Nephron (organoid): ENCODE data around the gene LPAR5.
A peak's percentile ranks its signal among the peaks of the same experiment; 100 is the strongest.
"Not testable (repeated sequence)": the region's sequence is repeated elsewhere in the genome, so short reads cannot be mapped to it uniquely, and the experiment has no call there.

Experiments used
- H3K27ac Mint-ChIP-seq, 3 experiments: 2 replicates each; pipeline ENCODE4 v1.8.0; 2020; ENCODE audit warnings: mixed read lengths in 3 of 3, mild to moderate bottlenecking in 2 of 3, moderate library complexity in 1 of 3
- H3K27me3 Mint-ChIP-seq: 2 replicates; pipeline ENCODE4 v1.8.0; 2021; ENCODE audit warnings: low read depth, mild to moderate bottlenecking, moderate library complexity, mixed read lengths
- H3K36me3 Mint-ChIP-seq: 2 replicates; pipeline ENCODE4 v1.8.0; 2020; ENCODE audit warnings: low read depth, mixed read lengths
- H3K4me1 Mint-ChIP-seq: 2 replicates; pipeline ENCODE4 v1.8.0; 2020; ENCODE audit warnings: mixed read lengths
- H3K4me3 Mint-ChIP-seq, 3 experiments: 2 replicates each; pipeline ENCODE4 v1.8.0; 2020; ENCODE audit warnings: mild to moderate bottlenecking in 3 of 3, mixed read lengths in 3 of 3, moderate library complexity in 2 of 3
- H3K9me3 Mint-ChIP-seq: 2 replicates; pipeline ENCODE4 v1.8.0; 2020; ENCODE audit warnings: mixed read lengths
- TF ChIP-seq, protein P1 (sequence below), 3 experiments: fragments of 200-600 bp; sonication (generic); IDR thresholded peaks; one replicate each; pipeline ENCODE4 v1.5.0; 2021; ENCODE audit warnings: antibody characterized with exemption in 3 of 3; ENCODE audit not compliant: unreplicated experiment in 3 of 3

The LPAR5 gene

DNA sequence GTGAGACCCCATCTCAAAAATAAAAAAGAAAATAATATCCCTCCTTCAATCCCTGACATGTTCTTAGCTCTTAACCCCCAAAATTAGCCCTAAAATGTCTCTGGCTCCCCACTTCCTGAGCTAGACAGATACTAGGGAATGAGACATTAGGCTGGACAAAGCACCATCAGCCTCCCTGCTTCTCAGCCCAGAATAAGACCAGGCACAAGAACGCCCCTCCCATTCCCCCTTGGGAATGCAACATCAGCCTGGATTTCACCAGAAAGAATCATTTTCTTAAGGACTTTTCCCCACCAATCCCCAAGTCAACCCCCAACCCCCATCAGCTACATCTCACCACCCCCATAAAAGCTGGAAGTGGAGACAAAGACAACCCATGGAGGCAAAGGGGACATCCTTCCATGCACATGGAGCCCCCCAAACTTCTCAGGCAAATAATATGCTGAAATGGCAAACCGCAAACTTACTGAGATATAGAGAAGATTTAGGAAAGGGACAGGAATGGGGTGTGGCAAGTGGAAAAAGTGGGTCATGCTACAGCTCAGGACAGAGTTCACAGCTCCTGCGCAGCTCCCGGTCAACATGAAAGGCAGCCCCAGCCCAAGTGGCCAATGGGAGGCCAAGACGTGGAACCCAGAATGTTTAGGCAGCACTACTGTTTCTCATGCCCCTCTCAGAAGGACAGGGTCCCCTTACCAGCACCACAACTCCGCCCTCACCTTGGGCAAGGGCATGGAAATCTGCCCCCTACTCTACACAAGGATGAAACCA lies 31.3 kb downstream of the LPAR5 start:
- Mint-ChIP-seq H3K27ac (peak overlapping the region; percentile 88 to 93 (median 92)), H3K27me3 (no peaks in the 10 kb centered on the region), H3K4me1 (peaks cover 52% of the 10 kb centered on the region), H3K36me3 (peaks cover 61% of the 10 kb centered on the region), H3K4me3 (peak overlapping the region in 1 of 3 experiments; percentile 97), H3K9me3 (no peaks in the 10 kb centered on the region)
- TF ChIP-seq, protein P1, sequence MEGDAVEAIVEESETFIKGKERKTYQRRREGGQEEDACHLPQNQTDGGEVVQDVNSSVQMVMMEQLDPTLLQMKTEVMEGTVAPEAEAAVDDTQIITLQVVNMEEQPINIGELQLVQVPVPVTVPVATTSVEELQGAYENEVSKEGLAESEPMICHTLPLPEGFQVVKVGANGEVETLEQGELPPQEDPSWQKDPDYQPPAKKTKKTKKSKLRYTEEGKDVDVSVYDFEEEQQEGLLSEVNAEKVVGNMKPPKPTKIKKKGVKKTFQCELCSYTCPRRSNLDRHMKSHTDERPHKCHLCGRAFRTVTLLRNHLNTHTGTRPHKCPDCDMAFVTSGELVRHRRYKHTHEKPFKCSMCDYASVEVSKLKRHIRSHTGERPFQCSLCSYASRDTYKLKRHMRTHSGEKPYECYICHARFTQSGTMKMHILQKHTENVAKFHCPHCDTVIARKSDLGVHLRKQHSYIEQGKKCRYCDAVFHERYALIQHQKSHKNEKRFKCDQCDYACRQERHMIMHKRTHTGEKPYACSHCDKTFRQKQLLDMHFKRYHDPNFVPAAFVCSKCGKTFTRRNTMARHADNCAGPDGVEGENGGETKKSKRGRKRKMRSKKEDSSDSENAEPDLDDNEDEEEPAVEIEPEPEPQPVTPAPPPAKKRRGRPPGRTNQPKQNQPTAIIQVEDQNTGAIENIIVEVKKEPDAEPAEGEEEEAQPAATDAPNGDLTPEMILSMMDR (IDR thresholded peaks at IDR 0.05; ENCODE audit: unreplicated experiment in 3 of 3), result no peak

DNA sequence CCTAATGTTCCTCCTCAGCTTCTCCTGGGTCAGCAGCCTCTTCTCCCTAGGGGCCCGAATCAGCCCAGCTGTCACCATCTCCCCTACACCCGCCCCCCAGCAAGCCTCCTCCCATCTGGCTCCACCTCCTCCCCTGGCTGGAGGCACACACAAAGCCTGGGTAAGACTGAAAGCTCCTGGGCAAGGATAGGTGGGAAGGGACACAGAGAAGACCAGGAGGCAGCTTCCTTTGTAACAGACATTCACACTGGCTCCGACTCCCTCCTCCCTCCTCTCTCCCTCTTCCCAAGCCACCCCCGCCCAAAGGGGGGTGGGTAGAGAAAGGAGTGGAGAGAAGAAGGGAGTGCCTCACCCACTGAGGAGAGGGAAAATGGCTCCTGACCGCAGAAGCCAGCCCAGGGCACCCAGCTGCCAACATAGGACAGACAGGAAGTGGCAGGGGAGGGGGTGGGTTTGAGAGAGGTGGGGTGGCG lies 32.6 kb downstream of the LPAR5 start:
- H3K4me3 Mint-ChIP-seq, result peak overlapping the region in 1 of 3 experiments; percentile 97
- H3K27me3 Mint-ChIP-seq, result no peaks in the 10 kb centered on the region
- H3K9me3 Mint-ChIP-seq, result no peaks in the 10 kb centered on the region
- H3K27ac Mint-ChIP-seq, result peak overlapping the region; percentile 88 to 94 (median 92)
- TF ChIP-seq, protein P1 (IDR thresholded peaks at IDR 0.05; ENCODE audit: unreplicated experiment in 3 of 3), result no peak
- H3K4me1 Mint-ChIP-seq, result peaks cover 53% of the 10 kb centered on the region
- peaks cover 72% of the 10 kb centered on the region for H3K36me3 Mint-ChIP-seq

DNA sequence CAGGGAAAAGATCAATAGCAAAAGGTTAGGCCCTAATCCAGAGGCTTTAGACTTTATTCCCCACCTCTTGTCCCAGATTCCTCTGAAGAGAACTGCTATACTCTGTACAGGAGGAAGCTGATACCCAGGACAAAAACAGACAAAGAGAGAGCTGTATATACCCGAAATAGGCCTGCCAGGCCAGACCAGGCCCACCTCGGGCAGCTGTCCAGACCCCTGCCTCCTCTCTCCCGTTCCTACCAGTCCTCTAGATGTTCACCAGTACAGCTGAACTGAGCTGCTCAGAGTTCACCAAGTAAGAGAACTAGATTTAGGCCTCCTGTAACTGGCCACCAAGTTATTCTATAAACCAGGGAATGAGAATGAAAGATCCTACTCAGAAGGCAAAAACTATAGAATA lies 33.2 kb downstream of the LPAR5 start:
- peak overlapping the region in 1 of 3 experiments; percentile 97 for H3K4me3 Mint-ChIP-seq
- no peaks in the 10 kb centered on the region for H3K27me3 Mint-ChIP-seq
- peak overlapping the region; percentile 88 to 94 (median 92) for H3K27ac Mint-ChIP-seq
- H3K9me3 Mint-ChIP-seq, result no peaks in the 10 kb centered on the region
- peaks cover 53% of the 10 kb centered on the region for H3K4me1 Mint-ChIP-seq
- TF ChIP-seq, protein P1 (IDR thresholded peaks at IDR 0.05; ENCODE audit: unreplicated experiment in 3 of 3), result no peak
- peaks cover 77% of the 10 kb centered on the region for H3K36me3 Mint-ChIP-seq

DNA sequence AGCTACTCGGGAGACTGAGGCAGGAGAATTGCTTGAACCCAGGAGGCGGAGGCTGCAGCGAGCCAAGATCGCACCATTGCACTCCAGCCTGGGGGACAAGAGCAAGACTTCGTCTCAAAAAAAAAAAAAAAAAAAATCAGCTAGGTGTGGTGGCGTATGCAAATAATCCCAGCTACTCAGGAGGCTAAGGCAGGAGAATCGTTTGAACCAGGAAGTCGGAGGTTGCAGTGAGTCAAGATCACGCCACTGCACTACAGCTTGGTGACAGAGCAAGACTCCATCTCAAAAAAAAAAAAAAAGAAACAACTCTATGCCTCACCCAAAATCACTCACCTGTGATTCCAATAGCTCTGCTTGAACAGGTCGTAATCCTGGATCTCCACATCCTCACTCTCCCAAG lies 40.1 kb downstream of the LPAR5 start:
- H3K36me3 Mint-ChIP-seq, result peaks cover 82% of the 10 kb centered on the region

DNA sequence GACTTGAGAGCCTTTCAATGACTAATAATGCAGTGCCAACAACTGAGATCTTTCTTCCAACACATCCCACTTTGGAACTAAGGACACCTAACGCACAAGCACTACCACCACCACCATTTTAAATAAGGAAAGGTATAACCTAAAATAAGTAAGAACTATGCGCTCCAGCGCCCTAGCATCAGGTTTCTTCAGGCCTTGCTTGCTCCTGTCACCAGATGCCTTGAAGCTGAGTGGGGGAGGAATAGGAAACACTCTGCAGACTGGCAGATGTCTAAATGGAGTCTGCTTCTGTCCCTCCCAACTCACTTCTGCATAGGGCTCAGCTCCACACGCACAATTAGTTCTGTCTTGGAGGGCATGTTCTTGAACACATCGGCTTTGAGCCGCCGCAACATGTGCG lies 43.7 kb downstream of the LPAR5 start:
- H3K9me3 Mint-ChIP-seq, result no peaks in the 10 kb centered on the region
- TF ChIP-seq, protein P1 (IDR thresholded peaks at IDR 0.05; ENCODE audit: unreplicated experiment in 3 of 3), result no peak
- no peaks in the 10 kb centered on the region for H3K27me3 Mint-ChIP-seq
- no peak overlapping the region for H3K4me3 Mint-ChIP-seq
- no peak overlapping the region for H3K27ac Mint-ChIP-seq
- H3K36me3 Mint-ChIP-seq, result peaks cover 85% of the 10 kb centered on the region
- no peaks in the 10 kb centered on the region for H3K4me1 Mint-ChIP-seq

More for the DNA sequence above, 40.1 kb downstream of the LPAR5 start:
- not testable (repeated sequence) for H3K27ac Mint-ChIP-seq, H3K4me3 Mint-ChIP-seq, H3K27me3 Mint-ChIP-seq, H3K9me3 Mint-ChIP-seq, H3K4me1 Mint-ChIP-seq

DNA sequence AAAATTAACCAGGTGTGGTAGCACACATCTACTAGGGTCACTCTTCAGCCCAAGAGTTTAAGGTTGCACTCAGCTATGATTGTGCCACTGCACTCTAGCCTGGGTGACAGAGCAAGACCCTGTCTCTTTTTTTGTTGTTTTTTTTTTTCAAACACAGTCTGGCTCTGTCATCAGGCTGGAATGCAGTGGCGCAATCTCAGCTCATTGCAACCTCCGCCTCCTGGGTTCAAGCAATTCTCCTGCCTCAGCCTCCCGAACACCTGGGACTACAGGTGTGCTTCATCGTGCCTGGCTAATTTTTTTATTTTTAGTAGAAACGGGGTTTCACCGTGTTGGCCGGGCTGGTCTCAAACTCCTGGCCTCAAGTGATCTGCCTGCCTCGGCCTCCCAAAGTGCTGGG lies 49.2 kb downstream of the LPAR5 start:
- H3K4me1 Mint-ChIP-seq, H3K4me3 Mint-ChIP-seq, H3K9me3 Mint-ChIP-seq, H3K27ac Mint-ChIP-seq, H3K27me3 Mint-ChIP-seq: not testable (repeated sequence)
- peaks cover 79% of the 10 kb centered on the region for H3K36me3 Mint-ChIP-seq

DNA sequence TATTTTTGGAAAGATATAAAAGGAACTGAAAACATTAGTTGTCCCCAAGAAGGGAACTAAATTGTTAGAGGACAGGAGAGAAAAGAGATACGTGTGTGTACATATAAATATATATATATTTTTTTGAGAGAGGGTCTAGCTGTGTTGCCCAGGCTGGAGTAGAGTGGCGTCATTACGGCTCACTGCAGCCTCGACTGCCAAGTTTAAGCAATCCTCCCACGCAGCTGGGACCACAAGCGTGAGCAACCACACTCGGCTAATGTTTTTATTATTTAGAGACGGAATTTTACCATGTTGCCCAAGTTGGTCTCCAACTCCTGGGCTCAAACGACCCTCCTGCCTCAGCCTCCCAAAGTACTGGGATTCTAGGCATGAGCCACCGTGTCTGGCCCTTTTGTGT lies 51.5 kb downstream of the LPAR5 start:
- H3K27ac Mint-ChIP-seq, result no peak overlapping the region
- TF ChIP-seq, protein P1 (IDR thresholded peaks at IDR 0.05; ENCODE audit: unreplicated experiment in 3 of 3), result no peak
- no peaks in the 10 kb centered on the region for H3K4me1 Mint-ChIP-seq
- no peaks in the 10 kb centered on the region for H3K27me3 Mint-ChIP-seq
- no peak overlapping the region for H3K4me3 Mint-ChIP-seq
- H3K36me3 Mint-ChIP-seq, result peaks cover 78% of the 10 kb centered on the region
- no peaks in the 10 kb centered on the region for H3K9me3 Mint-ChIP-seq
